HepG2 (cell line): ENCODE measurements around the gene THBS4. TPM values are rescaled to one million over a fixed set of nuclear protein-coding genes. Genes with fewer than 3 reads are reported as not detected.

Source experiments
- AGO2 ChIP-seq: fragments of 200-400 bp; formaldehyde crosslinking; optimal IDR thresholded peaks from 2 replicates; pipeline ENCODE3; 2017; ENCODE audit warnings: mild to moderate bottlenecking, low read depth, low read length, moderate library complexity
- ATF2 ChIP-seq: sonication (generic); formaldehyde crosslinking; IDR thresholded peaks from 2 replicates; pipeline ENCODE4 v1.4.0; 2020; ENCODE audit warnings: missing genetic modification reagents
- BORCS8-MEF2B ChIP-seq: sonication (generic); formaldehyde crosslinking; IDR thresholded peaks from 2 replicates; pipeline ENCODE4 v1.8.0; 2022; ENCODE audit warnings: mild to moderate bottlenecking, missing genetic modification reagents
- CBX1 ChIP-seq: IDR thresholded peaks from one replicate; pipeline ENCODE4 v1.6.1; 2016; ENCODE audit warnings: antibody characterized with exemption, low read depth
- EP300 ChIP-seq, 3 experiments: sonication (generic) in 1 of 3; formaldehyde crosslinking in 1 of 3; IDR thresholded peaks; 2 replicates each; pipeline versions ENCODE4 v1.5.1 to v1.6.1; 2011 to 2020; ENCODE audit warnings: low read depth in 2 of 3, low read length in 2 of 3, borderline replicate concordance in 1 of 3, improper control_type of control experiment in 1 of 3, mild to moderate bottlenecking in 1 of 3, missing genetic modification reagents in 1 of 3, moderate library complexity in 1 of 3
- GTF3A ChIP-seq: sonication (generic); formaldehyde crosslinking; conservative IDR thresholded peaks from 2 replicates; pipeline ENCODE4 v1.4.0; 2020; ENCODE audit warnings: mild to moderate bottlenecking, missing genetic modification reagents
- HMG20A ChIP-seq: IDR thresholded peaks from 2 replicates; pipeline ENCODE4 v1.6.1; 2016; ENCODE audit warnings: borderline replicate concordance
- HNF4G ChIP-seq, 2 experiments: sonication (generic) in 1 of 2; formaldehyde crosslinking in 1 of 2; IDR thresholded peaks; 2 replicates each; pipeline versions ENCODE4 v1.4.0 to v1.6.1; 2011 to 2020; ENCODE audit warnings: borderline replicate concordance in 2 of 2, low read depth in 2 of 2, mild to moderate bottlenecking in 2 of 2, low read length in 1 of 2, missing genetic modification reagents in 1 of 2, moderate library complexity in 1 of 2
- KMT2A ChIP-seq: sonication (generic); formaldehyde crosslinking; IDR thresholded peaks from 2 replicates; pipeline ENCODE4 v1.4.0; 2020; ENCODE audit warnings: missing genetic modification reagents
- MED1 ChIP-seq: sonication (generic); formaldehyde crosslinking; IDR thresholded peaks from 2 replicates; pipeline ENCODE4 v1.4.0; 2020; ENCODE audit warnings: missing genetic modification reagents
- MNT ChIP-seq: fragments of 450-650 bp; IDR thresholded peaks from 2 replicates; pipeline ENCODE4 v1.6.1; 2016
- NCOA2 ChIP-seq: sonication (generic); formaldehyde crosslinking; IDR thresholded peaks from 2 replicates; pipeline ENCODE4 v1.8.0; 2022; ENCODE audit warnings: inconsistent platforms
- REPIN1 ChIP-seq: sonication (generic); formaldehyde crosslinking; IDR thresholded peaks from 2 replicates; pipeline ENCODE4 v1.8.0; 2022; ENCODE audit warnings: missing genetic modification reagents, low read depth, mild to moderate bottlenecking, borderline replicate concordance
- SKI ChIP-seq: fragments of 450-650 bp; IDR thresholded peaks from one replicate; pipeline ENCODE4 v1.6.1; 2018; ENCODE audit warnings: mild to moderate bottlenecking; ENCODE audit not compliant: partially characterized antibody
- ZBTB21 ChIP-seq: sonication (generic); formaldehyde crosslinking; IDR thresholded peaks from 2 replicates; pipeline ENCODE4 v1.4.0; 2020; ENCODE audit warnings: missing genetic modification reagents
- ZMYM3 ChIP-seq: sonication (generic); formaldehyde crosslinking; IDR thresholded peaks from 2 replicates; pipeline ENCODE4 v1.5.1; 2020; ENCODE audit warnings: mild to moderate bottlenecking, missing genetic modification reagents
- ZNF207 ChIP-seq: fragments of 450-650 bp; IDR thresholded peaks from 2 replicates; pipeline ENCODE4 v1.6.1; 2016; ENCODE audit warnings: antibody characterized with exemption, borderline replicate concordance
- ZNF362 ChIP-seq: sonication (generic); formaldehyde crosslinking; IDR thresholded peaks from 2 replicates; pipeline ENCODE4 v1.4.0; 2020; ENCODE audit warnings: missing genetic modification reagents, mild to moderate bottlenecking, borderline replicate concordance
- polyA plus RNA-seq, 8 experiments: library from polyadenylated mRNA; depleted of rRNA in 3 of 8; stranded (reverse) in 7 of 8; unstranded in 1 of 8; fragments of >200 nt; fragmentation: Illumina TruSeq in 4 of 8; extraction: Trizol in 4 of 8; gene quantifications; 2 replicates each; pipeline versions ENCODE4 v1.2.1 to v1.2.3, GENCODE V29; 2011 to 2016; ENCODE audit warnings: low read depth in 4 of 8, missing spikeins in 1 of 8, mixed read lengths in 1 of 8; ENCODE audit not compliant: insufficient read depth in 1 of 8
- total RNA-seq, 5 experiments: library from RNA; depleted of rRNA; stranded (reverse); fragments of >200 nt; fragmentation: Illumina TruSeq; extraction: Trizol; gene quantifications; 2 replicates each; pipeline ENCODE4 v1.2.3, GENCODE V29; 2016; ENCODE audit warnings: low read depth in 1 of 5
- TF ChIP-seq, protein P1 (sequence below): sonication (generic); formaldehyde crosslinking; conservative IDR thresholded peaks from 2 replicates; pipeline ENCODE4 v1.5.0; 2020; ENCODE audit warnings: missing genetic modification reagents
- TF ChIP-seq, protein P2 (sequence below): sonication (generic); formaldehyde crosslinking; IDR thresholded peaks from 2 replicates; pipeline ENCODE4 v1.9.0; 2021; ENCODE audit warnings: missing genetic modification reagents, borderline replicate concordance

THBS4 gene
- total and polyA plus RNA-seq, 2 of the 13 experiments (the other 11 are each of a cell fraction or from before 2014, with no cell fraction given) = 0.60 to 1.2 TPM

DNA sequence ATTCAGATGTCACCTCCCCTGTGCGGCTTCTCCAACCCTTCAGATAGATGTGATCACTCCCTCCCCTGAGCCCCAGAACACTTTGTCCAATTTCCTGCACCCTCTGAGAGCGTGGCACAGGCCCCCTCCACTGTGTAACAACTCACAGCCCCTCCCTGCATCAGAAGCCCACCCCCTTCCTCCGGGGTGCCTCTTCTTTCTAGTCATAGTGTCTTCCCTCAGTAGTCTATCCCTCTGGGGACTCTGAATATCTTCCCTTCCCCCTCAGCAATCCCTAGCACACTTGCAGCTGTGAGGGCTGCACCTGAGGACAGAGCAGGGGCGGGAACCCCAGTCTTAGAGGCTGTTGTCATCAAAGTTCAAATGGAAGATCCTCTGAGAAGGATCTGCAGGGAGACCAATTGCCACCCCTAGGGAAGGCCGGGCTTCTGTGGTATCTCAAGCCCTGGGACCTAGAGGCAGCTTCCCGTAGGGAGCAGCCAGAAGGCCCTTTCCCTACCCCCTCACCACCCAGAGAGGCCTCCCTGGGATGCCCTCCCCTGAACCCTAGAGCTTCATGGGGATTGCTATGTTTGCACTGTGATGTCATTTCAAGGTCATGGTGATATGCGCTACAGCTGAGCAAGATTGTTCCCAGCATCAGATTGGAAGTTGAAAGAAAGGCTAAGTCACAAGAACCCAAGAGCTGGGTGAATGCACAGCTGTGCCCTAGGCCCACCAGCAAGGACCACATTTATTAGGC, 70.7 kb downstream of the THBS4 start (continued):
- TF ChIP-seq GTF3A (no peak), ZNF362 (no peak), ZNF207 (no peak), MNT (no peak), CBX1 (no peak), REPIN1 (peak; percentile 73; the same call in 1 of the 2 replicates), ATF2 (CRISPR knock-in tag) (peak; percentile 95), ZMYM3 (CRISPR knock-in tag) (no peak), HMG20A (CRISPR knock-in tag) (peak; percentile 82; the same call in 1 of the 2 replicates), SKI (peak; percentile 31), MED1 (CRISPR knock-in tag) (peak; percentile 72), NCOA2 (CRISPR knock-in tag) (peak; percentile 88), AGO2 (no peak), KMT2A (CRISPR knock-in tag) (no peak), ZBTB21 (CRISPR knock-in tag) (no peak), EP300 (IDR thresholded peaks at IDR 0.05; ENCODE audit: low read depth in 2 of 2, low read length in 2 of 2) (peak in 1 of 2 experiments; percentile 75; a peak in 2 of 4 replicates), EP300 (CRISPR knock-in tag; IDR thresholded peaks at IDR 0.05; ENCODE audit: borderline replicate concordance) (peak; percentile 70; the same call in 1 of the 2 replicates), BORCS8-MEF2B (CRISPR knock-in tag) (peak; percentile 66), HNF4G (IDR thresholded peaks at IDR 0.05; ENCODE audit: borderline replicate concordance, low read depth, low read length) (no peak), HNF4G (CRISPR knock-in tag; IDR thresholded peaks at IDR 0.05; ENCODE audit: borderline replicate concordance, low read depth) (no peak)
- TF ChIP-seq, protein P1, sequence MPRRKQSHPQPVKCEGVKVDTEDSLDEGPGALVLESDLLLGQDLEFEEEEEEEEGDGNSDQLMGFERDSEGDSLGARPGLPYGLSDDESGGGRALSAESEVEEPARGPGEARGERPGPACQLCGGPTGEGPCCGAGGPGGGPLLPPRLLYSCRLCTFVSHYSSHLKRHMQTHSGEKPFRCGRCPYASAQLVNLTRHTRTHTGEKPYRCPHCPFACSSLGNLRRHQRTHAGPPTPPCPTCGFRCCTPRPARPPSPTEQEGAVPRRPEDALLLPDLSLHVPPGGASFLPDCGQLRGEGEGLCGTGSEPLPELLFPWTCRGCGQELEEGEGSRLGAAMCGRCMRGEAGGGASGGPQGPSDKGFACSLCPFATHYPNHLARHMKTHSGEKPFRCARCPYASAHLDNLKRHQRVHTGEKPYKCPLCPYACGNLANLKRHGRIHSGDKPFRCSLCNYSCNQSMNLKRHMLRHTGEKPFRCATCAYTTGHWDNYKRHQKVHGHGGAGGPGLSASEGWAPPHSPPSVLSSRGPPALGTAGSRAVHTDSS (CRISPR knock-in tag) = no peak
- TF ChIP-seq, protein P2, sequence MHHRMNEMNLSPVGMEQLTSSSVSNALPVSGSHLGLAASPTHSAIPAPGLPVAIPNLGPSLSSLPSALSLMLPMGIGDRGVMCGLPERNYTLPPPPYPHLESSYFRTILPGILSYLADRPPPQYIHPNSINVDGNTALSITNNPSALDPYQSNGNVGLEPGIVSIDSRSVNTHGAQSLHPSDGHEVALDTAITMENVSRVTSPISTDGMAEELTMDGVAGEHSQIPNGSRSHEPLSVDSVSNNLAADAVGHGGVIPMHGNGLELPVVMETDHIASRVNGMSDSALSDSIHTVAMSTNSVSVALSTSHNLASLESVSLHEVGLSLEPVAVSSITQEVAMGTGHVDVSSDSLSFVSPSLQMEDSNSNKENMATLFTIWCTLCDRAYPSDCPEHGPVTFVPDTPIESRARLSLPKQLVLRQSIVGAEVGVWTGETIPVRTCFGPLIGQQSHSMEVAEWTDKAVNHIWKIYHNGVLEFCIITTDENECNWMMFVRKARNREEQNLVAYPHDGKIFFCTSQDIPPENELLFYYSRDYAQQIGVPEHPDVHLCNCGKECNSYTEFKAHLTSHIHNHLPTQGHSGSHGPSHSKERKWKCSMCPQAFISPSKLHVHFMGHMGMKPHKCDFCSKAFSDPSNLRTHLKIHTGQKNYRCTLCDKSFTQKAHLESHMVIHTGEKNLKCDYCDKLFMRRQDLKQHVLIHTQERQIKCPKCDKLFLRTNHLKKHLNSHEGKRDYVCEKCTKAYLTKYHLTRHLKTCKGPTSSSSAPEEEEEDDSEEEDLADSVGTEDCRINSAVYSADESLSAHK (CRISPR knock-in tag) = no peak
